Measurements from ENCODE around the gene GNA12.

- TF ChIP-seq CTCF (IDR thresholded peaks at IDR 0.05) (no peak), EP300 (IDR thresholded peaks at IDR 0.05) (no peak)
Measured at GRCh38 chr7:2805213-2805944, 38.7 kb downstream of the GNA12 start.

All from gastroesophageal sphincter (tissue), 3 donors.